Natural killer cell treated with Interleukin-12 subunit alpha and Interleukin-12 subunit beta and Interleukin-15 and Interleukin-18, amount 100 ng/mL, for 72 hours (primary cell): ENCODE data around the gene FAM193B. TPM values are rescaled to one million over a fixed set of nuclear protein-coding genes. Genes with fewer than 3 reads are reported as not detected.

Experiments used
- ATAC-seq, 2 donors: fragments of 150-1000 bp; cut with Tn5 transposase in 1 of 2; sonication (Bioruptor Pico), chemical (Tn5 transposase) in 1 of 2; 2 replicates each; pipeline ENCODE4 v1.10.0; 2021
- DNase-seq: peaks from one replicate; pipeline ENCODE4 v3.0.0; 2022; ENCODE audit warnings: low spot score
- H3K27ac Mint-ChIP-seq, 2 donors: 1 replicate in 1 of 2; 2 replicates in 1 of 2; pipeline ENCODE4 v1.8.0; 2022; ENCODE audit warnings: mixed read lengths in 2 of 2, mild to moderate bottlenecking in 1 of 2, moderate library complexity in 1 of 2
- H3K27me3 Mint-ChIP-seq, 2 donors: 1 replicate in 1 of 2; 2 replicates in 1 of 2; pipeline ENCODE4 v1.8.0; 2022; ENCODE audit warnings: mixed read lengths in 2 of 2
- H3K36me3 Mint-ChIP-seq: one replicate; pipeline ENCODE4 v1.8.0; 2022; ENCODE audit warnings: mixed read lengths
- H3K4me1 Mint-ChIP-seq, 2 donors: 1 replicate in 1 of 2; 2 replicates in 1 of 2; pipeline ENCODE4 v1.8.0; 2022; ENCODE audit warnings: low read depth in 2 of 2, mixed read lengths in 2 of 2, mild to moderate bottlenecking in 1 of 2
- H3K4me3 Mint-ChIP-seq: one replicate; pipeline ENCODE4 v1.8.0; 2022; ENCODE audit warnings: mixed read lengths
- H3K9me3 Mint-ChIP-seq: 2 replicates; pipeline ENCODE4 v1.8.0; 2022; ENCODE audit warnings: mixed read lengths
- total RNA-seq, 2 donors: library from RNA; stranded (reverse); gene quantifications; one replicate each; pipeline ENCODE4 v1.2.3, GENCODE V29; 2022

The FAM193B gene
- total RNA-seq, 2 donors from 2014 or later, result 57.9 to 135 TPM

DNA sequence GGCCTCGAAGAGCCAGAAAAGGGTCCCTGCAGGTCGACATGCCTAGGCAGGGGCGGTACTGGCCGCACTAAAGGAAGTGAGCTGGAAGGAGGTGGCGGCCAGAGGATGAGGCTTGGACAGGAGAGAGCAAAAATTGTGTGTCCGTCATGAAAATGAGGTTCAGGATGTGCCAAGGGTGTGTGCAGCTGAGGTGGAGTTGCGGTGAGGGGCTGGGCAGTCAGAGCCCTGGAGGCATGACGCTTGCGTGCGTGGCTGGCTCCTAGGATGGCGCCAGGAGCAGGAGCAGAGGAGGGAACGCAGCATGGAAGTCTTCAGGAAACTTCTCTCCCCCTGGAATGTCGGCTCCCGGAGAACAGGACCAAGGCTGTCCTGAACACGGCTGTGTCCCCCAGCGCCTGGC is 51.5 kb downstream of the FAM193B start:
- no peak for ATAC-seq
- Mint-ChIP-seq H3K27me3 (peaks cover 8 to 10% of the 10 kb centered on the region in 2 donors), H3K27ac (no peak overlapping the region), H3K36me3 (no peaks in the 10 kb centered on the region), H3K4me3 (no peak overlapping the region), H3K4me1 (peaks cover 12 to 23% of the 10 kb centered on the region in 2 donors), H3K9me3 (no peaks in the 10 kb centered on the region)
- no peak for DNase-seq

- no peaks in the 10 kb centered on the region for H3K9me3 Mint-ChIP-seq
These were observed 52.3 kb downstream of the FAM193B start for GRCh38 chr5:177501874-177502678.

GRCh38 chr5:177500685-177501522 is 53.5 kb downstream of the FAM193B start:
- H3K36me3 Mint-ChIP-seq, result no peaks in the 10 kb centered on the region
- ATAC-seq, result no peak
- no peak overlapping the region for H3K4me3 Mint-ChIP-seq

More at GRCh38 chr5:177501874-177502678, 52.3 kb downstream of the FAM193B start:
- DNase-seq, result no peak
- ATAC-seq, result no peak
- H3K4me3 Mint-ChIP-seq, result no peak overlapping the region
- no peak overlapping the region for H3K27ac Mint-ChIP-seq
- peaks cover 15 to 27% of the 10 kb centered on the region in 2 donors for H3K4me1 Mint-ChIP-seq
- no peaks in the 10 kb centered on the region for H3K36me3 Mint-ChIP-seq
- peaks cover 8 to 10% of the 10 kb centered on the region in 2 donors for H3K27me3 Mint-ChIP-seq

GRCh38 chr5:177499842-177500241 is 54.5 kb downstream of the FAM193B start:
- peaks cover 8 to 10% of the 10 kb centered on the region in 2 donors for H3K27me3 Mint-ChIP-seq
- H3K36me3 Mint-ChIP-seq, result no peaks in the 10 kb centered on the region
- DNase-seq (no peak), ATAC-seq (no peak)
- H3K4me3 Mint-ChIP-seq, result peak overlapping the region; percentile 59
- H3K4me1 Mint-ChIP-seq, result peaks cover 15 to 27% of the 10 kb centered on the region in 2 donors
- no peaks in the 10 kb centered on the region for H3K9me3 Mint-ChIP-seq
- no peak overlapping the region for H3K27ac Mint-ChIP-seq

More at GRCh38 chr5:177500685-177501522, 53.5 kb downstream of the FAM193B start:
- Mint-ChIP-seq H3K9me3 (no peaks in the 10 kb centered on the region), H3K27me3 (peaks cover 8 to 10% of the 10 kb centered on the region in 2 donors), H3K4me1 (peaks cover 15 to 27% of the 10 kb centered on the region in 2 donors), H3K27ac (peak overlapping the region in 1 of 2 donors; percentile 54)
- peak; percentile 85 for DNase-seq

GRCh38 chr5:177498013-177498787 is 56.2 kb downstream of the FAM193B start:
- Mint-ChIP-seq H3K4me1 (peaks cover 23 to 29% of the 10 kb centered on the region in 2 donors), H3K27ac (peak overlapping the region; percentile 25 to 74), H3K27me3 (peaks cover 8 to 10% of the 10 kb centered on the region in 2 donors), H3K9me3 (no peaks in the 10 kb centered on the region), H3K36me3 (no peaks in the 10 kb centered on the region), H3K4me3 (peak overlapping the region; percentile 84)
- DNase-seq (no peak), ATAC-seq (peak; percentile 13 to 34)

DNA sequence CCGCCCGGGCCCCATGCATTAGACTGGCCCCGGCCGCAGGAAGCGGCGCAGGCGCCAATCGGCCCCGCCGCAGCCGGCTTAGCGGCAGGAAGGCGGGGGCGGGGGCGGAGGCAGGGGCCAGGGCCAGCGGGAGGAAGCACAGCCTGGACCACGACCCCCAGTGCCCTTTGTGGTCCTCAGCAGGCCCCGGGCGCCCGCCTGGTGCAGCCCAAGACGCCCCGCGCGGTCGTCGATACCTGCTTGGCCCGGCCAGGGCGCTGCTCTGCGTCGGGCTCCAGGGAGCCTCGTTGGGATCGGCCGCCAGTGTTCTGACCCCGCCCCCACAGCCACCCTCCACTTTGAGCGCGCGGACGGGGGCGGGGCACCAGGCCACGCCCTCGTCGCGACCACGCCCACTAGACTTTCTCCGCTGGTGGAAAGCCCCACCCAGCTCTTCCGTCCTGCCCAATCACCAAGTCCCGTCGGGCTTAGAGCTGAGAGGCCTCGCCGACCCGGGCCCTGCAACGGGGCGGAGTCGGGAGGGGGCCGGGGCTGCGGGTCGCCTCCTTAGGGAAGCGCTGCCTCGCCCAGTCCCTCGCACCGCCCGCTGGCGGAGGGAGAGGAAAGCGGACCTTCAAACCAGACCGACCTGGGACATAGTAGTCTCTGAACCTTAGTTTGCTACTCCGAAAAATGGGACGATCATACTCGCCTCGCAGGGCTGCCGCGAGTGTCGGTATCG is 56.9 kb downstream of the FAM193B start, which contains the start of gene PDLIM7:
Gene PDLIM7, minus strand, starts transcription at position 313 of the 721 bp plus-strand sequence. CDS start 1,092 bp downstream, outside the sequence.
- peak; percentile 92 to 95 for ATAC-seq

DNA sequence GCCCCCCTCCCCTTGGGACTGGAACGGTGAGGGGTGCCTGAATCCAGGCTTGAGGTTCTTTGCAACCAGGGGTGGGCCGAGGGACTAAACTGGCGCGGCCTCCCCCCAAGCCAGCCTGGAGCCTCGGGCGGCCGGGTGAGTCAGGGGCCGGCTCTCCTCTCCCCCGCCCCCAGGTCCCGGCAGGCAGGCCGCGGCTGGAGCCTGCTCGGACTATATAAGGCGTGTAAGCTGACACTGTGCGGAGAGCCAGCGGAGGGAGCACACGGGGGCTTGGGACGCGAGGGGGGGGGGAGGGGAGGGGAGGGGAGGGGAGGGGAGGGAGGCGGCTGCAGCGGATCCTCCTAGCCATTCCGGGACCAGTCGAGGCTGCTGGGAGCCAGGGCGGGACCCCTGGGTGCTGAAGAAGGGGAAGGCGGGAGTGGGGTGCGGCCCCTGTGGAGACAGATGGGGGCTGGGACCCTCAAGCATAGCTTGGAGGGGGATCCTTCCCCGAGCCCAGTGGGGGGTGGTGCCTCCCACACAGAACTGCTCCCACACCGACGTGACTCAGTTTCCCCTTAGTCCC is 57.6 kb downstream of the FAM193B start:
- Mint-ChIP-seq H3K36me3 (no peaks in the 10 kb centered on the region), H3K4me3 (peak overlapping the region; percentile 84), H3K27me3 (peaks cover 8 to 10% of the 10 kb centered on the region in 2 donors), H3K9me3 (no peaks in the 10 kb centered on the region), H3K4me1 (peaks cover 28% of the 10 kb centered on the region in 2 donors), H3K27ac (no peak overlapping the region)
- DNase-seq (no peak), ATAC-seq (no peak)

More for the DNA sequence above, 56.9 kb downstream of the FAM193B start, which contains the start of gene PDLIM7:
- Mint-ChIP-seq H3K27ac (peak within 1 kb of the TSS; percentile 25 to 74), H3K36me3 (no peaks in the 10 kb centered on the region), H3K4me3 (peak within 1 kb of the TSS; percentile 84), H3K27me3 (peaks cover 8 to 10% of the 10 kb centered on the region in 2 donors), H3K4me1 (peaks cover 28 to 34% of the 10 kb centered on the region in 2 donors), H3K9me3 (no peaks in the 10 kb centered on the region)
- peak; percentile 95 for DNase-seq

DNA sequence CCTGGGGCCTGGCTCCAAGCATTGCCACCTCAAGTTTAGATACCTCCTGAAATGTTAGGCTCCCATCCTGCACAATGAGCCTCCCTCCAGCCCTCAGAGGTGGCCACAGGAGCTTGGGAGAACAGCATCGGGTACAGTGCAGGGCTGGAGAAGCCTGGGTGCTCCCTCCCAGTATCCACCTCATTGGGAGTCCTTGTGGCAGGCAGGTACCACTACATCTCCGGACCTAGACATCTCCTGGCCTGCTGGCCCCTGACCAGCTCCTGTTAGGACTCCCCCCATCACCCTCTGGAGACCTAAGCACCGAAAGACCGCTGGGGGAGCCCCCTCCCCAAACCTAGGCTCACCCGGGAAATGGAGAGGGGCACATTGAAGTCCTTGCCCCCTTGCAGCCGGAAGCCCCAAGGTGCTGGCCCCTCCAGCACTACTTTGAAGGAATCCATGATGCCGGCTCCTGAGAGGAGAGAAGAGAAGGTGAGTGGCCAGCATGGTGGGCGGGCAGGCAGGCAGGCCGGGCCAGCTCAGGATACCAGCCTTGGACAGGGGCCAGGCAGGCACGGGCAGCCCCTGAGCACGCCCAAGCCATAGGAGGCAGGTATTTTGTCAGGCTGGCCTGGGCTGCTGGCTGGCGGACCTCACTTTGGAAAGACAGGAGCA is 58.2 kb downstream of the FAM193B start:
- peaks cover 27 to 28% of the 10 kb centered on the region in 2 donors for H3K4me1 Mint-ChIP-seq
- H3K4me3 Mint-ChIP-seq, result peak overlapping the region; percentile 62
- no peaks in the 10 kb centered on the region for H3K36me3 Mint-ChIP-seq
- no peak for ATAC-seq
- no peak for DNase-seq
- H3K27ac Mint-ChIP-seq, result no peak overlapping the region
- H3K27me3 Mint-ChIP-seq, result peaks cover 8 to 10% of the 10 kb centered on the region in 2 donors
- no peaks in the 10 kb centered on the region for H3K9me3 Mint-ChIP-seq

GRCh38 chr5:177495243-177496060 is 58.9 kb downstream of the FAM193B start:
- ATAC-seq (no peak), DNase-seq (no peak)
- peaks cover 8 to 10% of the 10 kb centered on the region in 2 donors for H3K27me3 Mint-ChIP-seq
- H3K27ac Mint-ChIP-seq, result no peak overlapping the region
- no peaks in the 10 kb centered on the region for H3K36me3 Mint-ChIP-seq
- no peaks in the 10 kb centered on the region for H3K9me3 Mint-ChIP-seq
- H3K4me3 Mint-ChIP-seq, result peak overlapping the region; percentile 62
- H3K4me1 Mint-ChIP-seq, result peaks cover 21 to 26% of the 10 kb centered on the region in 2 donors

DNA sequence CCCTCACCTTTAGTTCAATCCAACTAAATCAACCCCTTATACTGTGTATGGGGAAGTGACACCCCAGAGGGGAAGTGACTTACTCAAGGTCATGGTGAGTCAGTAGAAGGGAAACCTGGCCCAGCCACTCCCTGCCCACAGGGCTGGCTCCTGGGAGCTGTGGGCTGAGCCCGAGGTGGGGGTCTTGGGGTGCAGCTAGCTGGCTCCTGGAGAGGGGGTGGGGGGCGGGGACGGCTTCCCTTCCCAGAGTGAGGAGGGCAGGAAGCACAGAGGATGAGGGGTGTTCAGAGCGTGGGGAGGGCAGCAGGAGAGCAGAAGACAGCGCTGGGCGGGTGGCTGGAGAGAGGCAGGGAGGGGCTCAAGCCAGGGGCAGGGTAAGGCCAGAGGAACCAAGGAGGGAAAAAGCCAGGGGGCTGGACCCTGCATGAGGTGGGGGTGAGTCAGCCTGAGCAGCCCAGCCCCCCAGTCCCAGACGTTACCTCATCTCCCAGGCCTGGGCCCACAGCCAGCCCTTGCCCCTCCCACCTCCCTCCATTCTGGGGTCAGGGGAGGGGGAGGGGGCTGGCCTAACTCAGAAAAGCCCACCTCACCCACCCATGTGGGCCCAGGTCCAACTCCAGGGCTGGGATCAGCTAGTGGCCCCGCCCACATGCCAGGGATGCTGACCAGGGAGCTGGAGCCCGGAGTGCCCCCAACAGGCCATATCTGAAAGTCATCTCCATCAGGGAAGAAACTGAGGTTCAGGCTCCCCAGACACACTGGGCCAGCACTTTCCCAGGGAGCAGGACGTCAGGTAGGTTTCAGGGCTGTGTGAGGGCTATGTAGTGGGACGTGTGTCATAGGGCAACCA is 59.8 kb downstream of the FAM193B start:
- Mint-ChIP-seq H3K4me3 (peak overlapping the region; percentile 47), H3K9me3 (no peaks in the 10 kb centered on the region), H3K4me1 (peaks cover 21 to 26% of the 10 kb centered on the region in 2 donors), H3K27me3 (peaks cover 8% of the 10 kb centered on the region in 2 donors), H3K36me3 (no peaks in the 10 kb centered on the region), H3K27ac (peak overlapping the region; percentile 55 to 85)
- ATAC-seq (peak in 1 of 2 donors; percentile 52), DNase-seq (no peak)
